ENCODE data around the gene TMEM106B.

The TMEM106B gene

GRCh38 chr7:12233175-12233574, 22.1 kb downstream of the TMEM106B start:
- TF ChIP-seq POLR2A (IDR thresholded peaks at IDR 0.05; ENCODE audit: low read depth, low read length) (no peak), TAF1 (IDR thresholded peaks at IDR 0.05; ENCODE audit: borderline replicate concordance, low read depth, low read length) (no peak), POLR2AphosphoS5 (IDR thresholded peaks at IDR 0.05; ENCODE audit: low read depth, low read length) (no peak)
- DNase-seq (ENCODE audit: insufficient read length) (no peak), FAIRE-seq (no peak)

GRCh38 chr7:12234334-12234865, 23.3 kb downstream of the TMEM106B start:
- TF ChIP-seq POLR2A (IDR thresholded peaks at IDR 0.05; ENCODE audit: low read depth, low read length) (no peak), TAF1 (IDR thresholded peaks at IDR 0.05; ENCODE audit: borderline replicate concordance, low read depth, low read length) (no peak), POLR2AphosphoS5 (IDR thresholded peaks at IDR 0.05; ENCODE audit: low read depth, low read length) (no peak)
- FAIRE-seq, result no peak
- no peak for DNase-seq (ENCODE audit: insufficient read length)

- no peak for FAIRE-seq
- TF ChIP-seq TAF1 (IDR thresholded peaks at IDR 0.05; ENCODE audit: borderline replicate concordance, low read depth, low read length) (no peak), POLR2A (IDR thresholded peaks at IDR 0.05; ENCODE audit: low read depth, low read length) (no peak), POLR2AphosphoS5 (IDR thresholded peaks at IDR 0.05; ENCODE audit: low read depth, low read length) (no peak)
- DNase-seq (ENCODE audit: insufficient read length), result no peak
Observed at GRCh38 chr7:12235970-12236369, 24.9 kb downstream of the TMEM106B start.

GRCh38 chr7:12237007-12237406, 25.9 kb downstream of the TMEM106B start:
- no peak for FAIRE-seq
- TF ChIP-seq POLR2A (IDR thresholded peaks at IDR 0.05; ENCODE audit: low read depth, low read length) (no peak), POLR2AphosphoS5 (IDR thresholded peaks at IDR 0.05; ENCODE audit: low read depth, low read length) (no peak), TAF1 (IDR thresholded peaks at IDR 0.05; ENCODE audit: borderline replicate concordance, low read depth, low read length) (no peak)

GRCh38 chr7:12239806-12240205, 28.7 kb downstream of the TMEM106B start:
- TF ChIP-seq POLR2AphosphoS5 (IDR thresholded peaks at IDR 0.05; ENCODE audit: low read depth, low read length) (no peak), TAF1 (IDR thresholded peaks at IDR 0.05; ENCODE audit: borderline replicate concordance, low read depth, low read length) (no peak), POLR2A (IDR thresholded peaks at IDR 0.05; ENCODE audit: low read depth, low read length) (no peak)
- FAIRE-seq, result no peak

More at GRCh38 chr7:12237007-12237406, 25.9 kb downstream of the TMEM106B start:
- DNase-seq (ENCODE audit: insufficient read length), result no peak

GRCh38 chr7:12244129-12244528, 33.0 kb downstream of the TMEM106B start:
- DNase-seq (ENCODE audit: insufficient read length) (no peak), FAIRE-seq (no peak)
- TF ChIP-seq POLR2A (IDR thresholded peaks at IDR 0.05; ENCODE audit: low read depth, low read length), result no peak

More at GRCh38 chr7:12239806-12240205, 28.7 kb downstream of the TMEM106B start:
- DNase-seq (ENCODE audit: insufficient read length), result no peak

- TF ChIP-seq TAF1 (IDR thresholded peaks at IDR 0.05; ENCODE audit: borderline replicate concordance, low read depth, low read length) (no peak), POLR2AphosphoS5 (IDR thresholded peaks at IDR 0.05; ENCODE audit: low read depth, low read length) (no peak), POLR2A (IDR thresholded peaks at IDR 0.05; ENCODE audit: low read depth, low read length) (no peak)
- FAIRE-seq (no peak), DNase-seq (ENCODE audit: insufficient read length) (no peak)
Observed at GRCh38 chr7:12244694-12245093, 33.6 kb downstream of the TMEM106B start.

- no peak for TF ChIP-seq TAF1 (IDR thresholded peaks at IDR 0.05; ENCODE audit: borderline replicate concordance, low read depth, low read length)
- no peak for TF ChIP-seq POLR2AphosphoS5 (IDR thresholded peaks at IDR 0.05; ENCODE audit: low read depth, low read length)
- TF ChIP-seq POLR2A (IDR thresholded peaks at IDR 0.05; ENCODE audit: low read depth, low read length), result no peak
- FAIRE-seq (no peak), DNase-seq (ENCODE audit: insufficient read length) (no peak)
Observed at GRCh38 chr7:12249706-12250105, 38.6 kb downstream of the TMEM106B start.

- TF ChIP-seq POLR2A (IDR thresholded peaks at IDR 0.05; ENCODE audit: low read depth, low read length), result no peak
- no peak for TF ChIP-seq TAF1 (IDR thresholded peaks at IDR 0.05; ENCODE audit: borderline replicate concordance, low read depth, low read length)
- TF ChIP-seq POLR2AphosphoS5 (IDR thresholded peaks at IDR 0.05; ENCODE audit: low read depth, low read length), result no peak
- FAIRE-seq (no peak), DNase-seq (ENCODE audit: insufficient read length) (no peak)
Observed at GRCh38 chr7:12250232-12250631, 39.1 kb downstream of the TMEM106B start.

GRCh38 chr7:12256090-12256489, 45.0 kb downstream of the TMEM106B start:
- TF ChIP-seq POLR2AphosphoS5 (IDR thresholded peaks at IDR 0.05; ENCODE audit: low read depth, low read length), result no peak
- TF ChIP-seq TAF1 (IDR thresholded peaks at IDR 0.05; ENCODE audit: borderline replicate concordance, low read depth, low read length), result no peak
- TF ChIP-seq POLR2A (IDR thresholded peaks at IDR 0.05; ENCODE audit: low read depth, low read length), result no peak
- DNase-seq (ENCODE audit: insufficient read length) (no peak), FAIRE-seq (no peak)

GRCh38 chr7:12257582-12257981, 46.5 kb downstream of the TMEM106B start:
- FAIRE-seq (peak; percentile 96), DNase-seq (ENCODE audit: insufficient read length) (no peak)
- TF ChIP-seq POLR2A (IDR thresholded peaks at IDR 0.05; ENCODE audit: low read depth, low read length) (no peak), TAF1 (IDR thresholded peaks at IDR 0.05; ENCODE audit: borderline replicate concordance, low read depth, low read length) (no peak), POLR2AphosphoS5 (IDR thresholded peaks at IDR 0.05; ENCODE audit: low read depth, low read length) (no peak)

GRCh38 chr7:12258074-12258473, 47.0 kb downstream of the TMEM106B start:
- DNase-seq (ENCODE audit: insufficient read length) (no peak), FAIRE-seq (no peak)
- TF ChIP-seq TAF1 (IDR thresholded peaks at IDR 0.05; ENCODE audit: borderline replicate concordance, low read depth, low read length) (no peak), POLR2AphosphoS5 (IDR thresholded peaks at IDR 0.05; ENCODE audit: low read depth, low read length) (no peak), POLR2A (IDR thresholded peaks at IDR 0.05; ENCODE audit: low read depth, low read length) (no peak)

- TF ChIP-seq POLR2A (IDR thresholded peaks at IDR 0.05; ENCODE audit: low read depth, low read length), result no peak
- no peak for TF ChIP-seq POLR2AphosphoS5 (IDR thresholded peaks at IDR 0.05; ENCODE audit: low read depth, low read length)
- TF ChIP-seq TAF1 (IDR thresholded peaks at IDR 0.05; ENCODE audit: borderline replicate concordance, low read depth, low read length), result no peak
- no peak for DNase-seq (ENCODE audit: insufficient read length)
- no peak for FAIRE-seq
Observed at GRCh38 chr7:12267542-12267941, 56.4 kb downstream of the TMEM106B start.

All from GM12892 (cell line).